HG02571 (cell line): ENCODE measurements around the gene EHD2.

Source experiments
- ATAC-seq: cut with Tn5 transposase; IDR thresholded peaks from one replicate; pipeline ENCODE4 v1.9.1; 2021; ENCODE audit warnings: mild to moderate bottlenecking, moderate library complexity; ENCODE audit not compliant: unreplicated experiment

Gene EHD2

GRCh38 chr19:47691090-47691489 lies 22.1 kb upstream of the EHD2 start:
- ATAC-seq: no peak

- no peak for ATAC-seq
These were observed 21.4 kb upstream of the EHD2 start for GRCh38 chr19:47691782-47692181.

- ATAC-seq: no peak
These were observed 19.7 kb upstream of the EHD2 start for GRCh38 chr19:47693489-47693888.

- ATAC-seq: no peak
These were observed 19.3 kb upstream of the EHD2 start for GRCh38 chr19:47693903-47694302.

GRCh38 chr19:47694466-47695273 lies 18.6 kb upstream of the EHD2 start:
- no peak for ATAC-seq

- no peak for ATAC-seq
These were observed 17.5 kb upstream of the EHD2 start for GRCh38 chr19:47695533-47696262.

GRCh38 chr19:47696635-47697034 lies 16.6 kb upstream of the EHD2 start:
- ATAC-seq: no peak

GRCh38 chr19:47697863-47698609 lies 15.2 kb upstream of the EHD2 start:
- no peak for ATAC-seq

- ATAC-seq: no peak
These were observed 14.4 kb upstream of the EHD2 start for GRCh38 chr19:47698631-47699359.

GRCh38 chr19:47699360-47699917 lies 13.8 kb upstream of the EHD2 start:
- ATAC-seq: no peak

GRCh38 chr19:47700934-47701716 lies 12.1 kb upstream of the EHD2 start:
- ATAC-seq: no peak

GRCh38 chr19:47701717-47702552 lies 11.3 kb upstream of the EHD2 start:
- no peak for ATAC-seq

GRCh38 chr19:47702671-47703070 lies 10.6 kb upstream of the EHD2 start:
- no peak for ATAC-seq

- ATAC-seq: no peak
These were observed 9.9 kb upstream of the EHD2 start for GRCh38 chr19:47703301-47703700.

GRCh38 chr19:47704024-47704423 lies 9.2 kb upstream of the EHD2 start:
- ATAC-seq: no peak

- ATAC-seq: no peak
These were observed 8.6 kb upstream of the EHD2 start for GRCh38 chr19:47704656-47705055.

GRCh38 chr19:47707135-47707925 lies 5.9 kb upstream of the EHD2 start:
- ATAC-seq: no peak

- no peak for ATAC-seq
These were observed 1.5 kb upstream of the EHD2 start for GRCh38 chr19:47711652-47712242.
